Epithelial cell of proximal tubule (primary cell): Measurements from ENCODE around the gene ACOXL. TPM values are rescaled to one million over a fixed set of nuclear protein-coding genes. Genes with fewer than 3 reads are reported as not detected.
A peak's percentile ranks its signal among the peaks of the same experiment; 100 is the strongest.

ENCODE experiments used
- DNase-seq: peaks from one replicate; pipeline ENCODE4 v3.0.0-alpha.2; 2011; ENCODE audit warnings: low read depth
- H3K4me3 ChIP-seq: 2 replicates; pipeline ENCODE4 v1.5.1; 2011; ENCODE audit warnings: low read depth, mild to moderate bottlenecking, low read length
- total RNA-seq: library from RNA; depleted of rRNA; stranded (reverse); fragments of >200 nt; gene quantifications from 2 replicates; pipeline ENCODE4 v1.2.3, GENCODE V29; 2015
- TF ChIP-seq, protein P1 (sequence below): conservative IDR thresholded peaks from 2 replicates; pipeline ENCODE4 v1.5.1; 2012; ENCODE audit warnings: low read depth, mild to moderate bottlenecking, low read length

ACOXL gene
- total RNA-seq, 1 donor from 2014 or later, result 0.06 TPM

DNA sequence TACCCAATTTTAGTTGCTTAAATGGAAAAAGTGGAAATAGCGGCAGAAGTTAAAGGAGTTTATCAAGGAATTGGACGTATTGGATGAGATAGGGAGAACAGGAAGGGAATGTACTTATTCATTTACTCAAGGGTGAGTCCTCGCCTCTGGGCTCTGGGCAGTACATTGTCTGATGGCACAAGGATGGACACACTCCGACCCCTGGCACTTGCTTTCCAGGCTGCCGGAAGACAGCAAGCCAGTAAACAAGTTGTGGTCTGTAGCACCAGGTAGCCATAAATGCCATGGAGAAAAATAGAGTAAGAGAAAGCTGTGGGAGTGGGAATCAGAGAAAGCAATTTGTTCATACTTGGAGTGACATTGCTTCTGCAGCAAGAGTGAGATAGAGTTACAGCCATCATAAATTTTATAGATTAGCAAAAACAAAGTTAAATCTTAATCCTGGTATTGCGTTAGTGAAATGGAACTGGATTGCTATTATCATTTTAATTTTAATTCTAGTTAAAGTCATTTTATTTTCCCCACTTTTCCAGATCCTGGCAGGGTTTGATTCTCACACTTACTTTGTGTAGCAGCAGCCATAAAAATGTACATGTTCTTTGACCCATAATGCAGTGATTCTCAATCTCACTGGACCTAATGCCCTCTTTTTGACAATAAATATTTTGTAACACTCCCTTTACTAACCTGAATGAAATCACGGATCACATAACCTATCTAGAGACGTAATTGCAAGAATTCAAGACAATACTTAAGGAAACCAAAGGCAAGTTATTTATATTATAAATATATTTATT is 252.5 kb downstream of the ACOXL start:
- no peak for DNase-seq
- TF ChIP-seq, protein P1, sequence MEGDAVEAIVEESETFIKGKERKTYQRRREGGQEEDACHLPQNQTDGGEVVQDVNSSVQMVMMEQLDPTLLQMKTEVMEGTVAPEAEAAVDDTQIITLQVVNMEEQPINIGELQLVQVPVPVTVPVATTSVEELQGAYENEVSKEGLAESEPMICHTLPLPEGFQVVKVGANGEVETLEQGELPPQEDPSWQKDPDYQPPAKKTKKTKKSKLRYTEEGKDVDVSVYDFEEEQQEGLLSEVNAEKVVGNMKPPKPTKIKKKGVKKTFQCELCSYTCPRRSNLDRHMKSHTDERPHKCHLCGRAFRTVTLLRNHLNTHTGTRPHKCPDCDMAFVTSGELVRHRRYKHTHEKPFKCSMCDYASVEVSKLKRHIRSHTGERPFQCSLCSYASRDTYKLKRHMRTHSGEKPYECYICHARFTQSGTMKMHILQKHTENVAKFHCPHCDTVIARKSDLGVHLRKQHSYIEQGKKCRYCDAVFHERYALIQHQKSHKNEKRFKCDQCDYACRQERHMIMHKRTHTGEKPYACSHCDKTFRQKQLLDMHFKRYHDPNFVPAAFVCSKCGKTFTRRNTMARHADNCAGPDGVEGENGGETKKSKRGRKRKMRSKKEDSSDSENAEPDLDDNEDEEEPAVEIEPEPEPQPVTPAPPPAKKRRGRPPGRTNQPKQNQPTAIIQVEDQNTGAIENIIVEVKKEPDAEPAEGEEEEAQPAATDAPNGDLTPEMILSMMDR, result no peak
- H3K4me3 ChIP-seq, result no peak overlapping the region

DNA sequence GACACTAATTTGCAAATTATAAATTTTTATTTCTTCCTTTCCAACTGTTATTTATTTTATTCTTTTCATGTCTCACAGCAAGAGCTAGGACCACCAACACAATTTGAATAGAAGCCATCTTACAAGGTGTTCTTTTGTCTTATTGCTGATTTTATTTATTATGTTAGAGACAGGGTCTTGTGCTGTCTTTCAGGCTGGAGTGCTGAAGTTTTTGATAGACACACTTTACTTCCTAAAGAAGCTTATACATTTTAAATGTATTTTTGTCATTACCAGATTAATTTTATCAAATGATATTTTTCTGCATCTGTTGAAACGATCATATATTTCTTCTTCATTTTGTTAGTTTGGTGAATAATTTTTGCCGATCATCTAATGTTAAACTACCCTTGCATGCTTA is 258.1 kb downstream of the ACOXL start:
- TF ChIP-seq, protein P1, result no peak
- DNase-seq, result no peak
- H3K4me3 ChIP-seq, result no peak overlapping the region

DNA sequence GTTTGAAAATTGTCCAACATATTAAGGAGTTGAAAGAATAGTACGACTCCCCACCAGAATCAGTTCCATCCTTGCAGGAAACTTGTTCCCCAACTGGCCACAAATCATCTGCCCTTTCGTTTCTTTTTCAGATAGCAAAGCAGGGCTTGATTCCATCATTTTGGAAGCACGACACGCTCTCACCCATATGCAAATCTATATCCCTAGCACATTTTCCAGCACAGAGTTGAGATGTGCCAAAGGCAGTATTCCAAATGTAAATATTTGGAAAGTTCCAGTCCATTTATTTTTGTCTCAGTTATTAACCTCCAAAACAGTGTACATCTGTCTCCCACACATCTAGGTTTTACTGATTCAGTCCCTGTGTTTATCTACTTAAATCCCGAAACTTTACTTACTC is 259.5 kb downstream of the ACOXL start:
- no peak for DNase-seq
- TF ChIP-seq, protein P1, result no peak
- no peak overlapping the region for H3K4me3 ChIP-seq

DNA sequence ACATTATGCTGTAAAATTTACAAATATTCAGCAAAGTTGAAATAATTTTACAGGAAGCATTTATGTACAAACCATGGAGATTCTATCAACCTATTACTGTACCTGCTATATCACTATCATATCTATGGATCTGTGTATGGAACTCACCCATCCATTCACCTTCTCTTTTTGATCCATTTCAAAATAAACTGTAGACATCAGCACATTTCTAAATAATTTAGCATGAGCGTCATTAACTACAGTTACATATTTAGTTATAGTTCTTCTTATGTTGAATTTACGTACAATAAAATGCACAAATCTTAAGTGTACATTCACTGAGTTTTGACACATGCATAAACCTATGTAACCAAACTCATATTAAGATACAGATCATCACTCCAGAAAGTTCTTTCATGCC is 260.5 kb downstream of the ACOXL start:
- H3K4me3 ChIP-seq, result no peak overlapping the region
- TF ChIP-seq, protein P1, result no peak
- DNase-seq, result no peak

DNA sequence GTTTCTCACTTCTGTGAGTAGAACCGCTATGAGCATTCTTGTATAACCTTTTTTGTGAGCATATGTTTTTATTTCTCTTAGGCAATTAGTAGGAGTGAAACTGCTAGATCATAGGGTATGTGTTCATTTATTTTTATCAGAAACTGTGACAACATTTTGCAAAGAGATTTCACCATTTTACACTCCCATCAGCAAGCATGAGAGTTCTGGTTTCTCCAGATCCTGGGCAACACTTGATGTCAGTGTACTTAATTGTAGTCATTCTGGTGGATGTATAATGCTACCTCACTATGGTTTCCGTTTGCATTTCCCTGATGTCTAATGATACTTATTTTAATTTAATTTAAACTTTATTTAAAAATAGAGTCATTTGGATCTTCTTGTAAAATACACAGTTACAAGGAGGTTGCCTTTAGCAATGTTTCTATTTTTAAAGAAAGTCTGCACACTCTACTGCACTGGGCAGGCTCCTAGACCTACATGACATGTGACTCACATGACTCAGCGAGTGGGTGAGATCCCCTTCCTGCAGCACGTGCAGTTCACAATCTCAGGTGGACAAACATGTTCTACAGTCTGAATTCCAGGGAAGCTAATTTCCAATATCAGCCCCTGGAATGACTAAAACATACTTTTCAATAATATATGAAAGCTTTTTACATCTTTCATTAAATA is 261.3 kb downstream of the ACOXL start:
- peak; percentile 67 for DNase-seq

DNA sequence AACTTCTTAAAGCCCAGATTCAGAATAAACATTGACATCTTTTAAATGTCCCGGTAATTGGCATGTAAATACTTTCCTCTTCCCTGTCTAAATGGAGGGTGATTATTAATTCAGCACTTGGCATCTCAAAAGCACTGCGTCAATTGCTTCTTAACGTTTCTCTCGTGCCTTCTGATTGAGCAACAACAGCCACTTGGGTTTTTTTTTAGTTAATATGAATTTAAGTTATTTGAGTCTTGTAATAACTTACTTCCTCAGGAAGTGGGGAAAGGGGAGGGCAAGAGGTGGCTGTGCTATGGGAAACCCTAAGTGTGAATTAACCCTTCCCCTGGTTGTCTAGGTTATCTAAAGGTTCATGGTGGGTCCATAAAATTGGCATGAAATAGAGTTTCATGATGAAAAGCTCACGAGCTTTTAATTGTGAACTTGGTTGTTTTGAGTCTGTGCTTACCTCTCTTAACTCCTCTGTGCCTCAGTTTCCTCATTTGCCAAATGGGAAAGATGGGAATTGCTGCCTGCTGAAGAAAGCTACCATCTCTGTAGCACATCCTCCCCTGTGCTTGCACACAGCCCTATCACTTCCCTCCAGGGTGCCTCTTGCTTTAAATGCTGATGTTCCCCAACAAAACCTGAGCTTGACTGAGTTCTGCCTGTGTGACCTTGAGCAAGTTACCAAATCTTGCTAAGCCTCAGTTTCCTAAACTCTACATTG is 262.0 kb downstream of the ACOXL start:
- no peak overlapping the region for H3K4me3 ChIP-seq

More for the DNA sequence above, 261.3 kb downstream of the ACOXL start:
- H3K4me3 ChIP-seq, result no peak overlapping the region
- TF ChIP-seq, protein P1, result no peak

More for the DNA sequence above, 262.0 kb downstream of the ACOXL start:
- peak; percentile 39 for DNase-seq
- TF ChIP-seq, protein P1, result no peak
